B cell (primary cell): ENCODE measurements around the gene HPCA.

Experiments used
- EZH2 ChIP-seq: IDR thresholded peaks from 2 replicates; pipeline ENCODE4 v1.6.1; 2012; ENCODE audit warnings: borderline replicate concordance, low read depth, mild to moderate bottlenecking, moderate library complexity, low read length; ENCODE audit not compliant: insufficient read depth, poor library complexity, severe bottlenecking
- TF ChIP-seq, protein P1 (sequence below): fragments of 200-600 bp; IDR thresholded peaks from one replicate; pipeline ENCODE4 v1.8.0; 2022; ENCODE audit warnings: antibody characterized with exemption, mild to moderate bottlenecking

DNA sequence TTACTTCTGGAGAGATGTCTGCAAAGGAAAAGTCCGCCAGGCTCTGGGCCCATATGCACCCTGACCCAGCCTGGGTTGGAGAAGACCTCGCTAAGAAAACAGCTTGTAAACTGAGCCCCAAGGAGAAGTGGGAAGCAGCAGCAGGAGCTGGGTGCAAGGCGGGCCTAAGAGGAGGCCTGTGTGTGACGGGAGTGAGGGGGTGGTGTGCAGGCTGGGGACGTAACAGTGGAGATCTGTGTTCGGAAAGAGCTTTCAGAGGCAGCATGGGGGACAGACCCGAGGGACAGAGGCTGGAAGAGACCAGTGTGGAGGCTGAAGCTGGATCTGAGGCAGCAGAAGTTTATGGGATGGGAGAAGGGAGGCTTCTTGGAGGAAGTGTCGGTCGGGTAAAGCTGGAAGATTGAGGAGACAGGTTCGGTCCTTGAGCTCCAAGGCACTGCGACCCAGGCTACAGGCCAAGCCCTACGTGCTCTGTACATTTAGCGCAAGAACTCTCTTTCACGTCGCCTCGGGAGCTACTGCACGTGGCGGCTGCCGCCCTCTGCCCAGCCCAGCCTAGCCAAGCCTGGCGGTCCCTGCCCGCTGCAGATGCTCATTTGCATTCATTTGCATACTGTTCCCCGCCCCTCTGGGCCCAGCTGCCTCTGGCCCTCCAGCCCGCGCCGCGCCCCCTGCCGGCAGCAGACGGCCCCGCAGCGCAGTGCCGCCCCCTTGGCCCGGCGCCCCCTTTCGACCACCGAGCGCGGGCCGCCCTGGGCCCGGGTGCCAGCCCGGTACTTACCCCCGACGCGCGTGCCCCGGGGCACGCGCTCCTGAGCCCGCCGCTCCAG, 6.3 kb downstream of the HPCA start:
- TF ChIP-seq, protein P1, sequence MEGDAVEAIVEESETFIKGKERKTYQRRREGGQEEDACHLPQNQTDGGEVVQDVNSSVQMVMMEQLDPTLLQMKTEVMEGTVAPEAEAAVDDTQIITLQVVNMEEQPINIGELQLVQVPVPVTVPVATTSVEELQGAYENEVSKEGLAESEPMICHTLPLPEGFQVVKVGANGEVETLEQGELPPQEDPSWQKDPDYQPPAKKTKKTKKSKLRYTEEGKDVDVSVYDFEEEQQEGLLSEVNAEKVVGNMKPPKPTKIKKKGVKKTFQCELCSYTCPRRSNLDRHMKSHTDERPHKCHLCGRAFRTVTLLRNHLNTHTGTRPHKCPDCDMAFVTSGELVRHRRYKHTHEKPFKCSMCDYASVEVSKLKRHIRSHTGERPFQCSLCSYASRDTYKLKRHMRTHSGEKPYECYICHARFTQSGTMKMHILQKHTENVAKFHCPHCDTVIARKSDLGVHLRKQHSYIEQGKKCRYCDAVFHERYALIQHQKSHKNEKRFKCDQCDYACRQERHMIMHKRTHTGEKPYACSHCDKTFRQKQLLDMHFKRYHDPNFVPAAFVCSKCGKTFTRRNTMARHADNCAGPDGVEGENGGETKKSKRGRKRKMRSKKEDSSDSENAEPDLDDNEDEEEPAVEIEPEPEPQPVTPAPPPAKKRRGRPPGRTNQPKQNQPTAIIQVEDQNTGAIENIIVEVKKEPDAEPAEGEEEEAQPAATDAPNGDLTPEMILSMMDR = peak; percentile 78
- no peak for TF ChIP-seq EZH2
